ENCODE results near the gene SNAP29.

SNAP29 gene

GRCh38 chr22:20857838-20858614 lies 781 bp upstream of the SNAP29 start:
- peak overlapping the region; percentile 89 for H3K9ac ChIP-seq (ENCODE audit: low read depth, low read length, poor library complexity)
- no peak overlapping the region for H2AK5ac ChIP-seq (ENCODE audit: low read depth, low read length)
- H2AFZ ChIP-seq (ENCODE audit: low read length), result peak overlapping the region; percentile 97
- DNase-seq (ENCODE audit: low spot score), result peak; percentile 92
- H3K23ac ChIP-seq (ENCODE audit: low read depth, low read length, poor library complexity), result peak overlapping the region; percentile 100
- H2BK12ac ChIP-seq (ENCODE audit: low read length), result no peak overlapping the region
- H3K4me3 ChIP-seq (ENCODE audit: low read length in 2 of 2), result peak overlapping the region; percentile 53 to 80
- peaks cover 2 to 3% of the 10 kb centered on the region in 2 donors for H3K36me3 ChIP-seq (replicated peaks in 1 of 2; ENCODE audit: control insufficient read depth in 2 of 2, insufficient read depth in 2 of 2, low read length in 2 of 2)
- no peak overlapping the region for H3K14ac ChIP-seq (ENCODE audit: low read length)
- peak overlapping the region; percentile 81 for H3K4me2 ChIP-seq (ENCODE audit: insufficient read depth, low read length, poor library complexity, severe bottlenecking)
- H3K4ac ChIP-seq (ENCODE audit: low read length), result no peak overlapping the region
- no peaks in the 10 kb centered on the region for H3K79me1 ChIP-seq (ENCODE audit: low read depth, low read length)
- H3K4me1 ChIP-seq (ENCODE audit: control insufficient read depth in 2 of 2, insufficient read depth in 1 of 2, low read depth in 1 of 2, low read length in 2 of 2), result peaks cover 7 to 11% of the 10 kb centered on the region in 2 donors
- H3K27ac ChIP-seq (replicated peaks; ENCODE audit: low read length), result peak overlapping the region; percentile 85
- H2BK5ac ChIP-seq (ENCODE audit: low read length), result peak overlapping the region; percentile 70
- no CpG with 5 or more reads among the region's 38 CpGs for WGBS, 2 donors (ENCODE audit: extremely low coverage in 2 of 2, insufficient read length in 2 of 2, insufficient replicate concordance in 1 of 2)
- no peak overlapping the region for H2BK120ac ChIP-seq (ENCODE audit: low read depth, low read length)
- H4K91ac ChIP-seq (ENCODE audit: low read depth, low read length, poor library complexity), result no peak overlapping the region
- peak overlapping the region; percentile 93 for H3K18ac ChIP-seq (ENCODE audit: low read length)
- no peaks in the 10 kb centered on the region for H3K27me3 ChIP-seq (ENCODE audit: control insufficient read depth in 3 of 3, insufficient read depth in 3 of 3, low read depth in 1 of 3, low read length in 3 of 3)
- no peaks in the 10 kb centered on the region for H3K9me3 ChIP-seq (replicated peaks in 1 of 2; ENCODE audit: control insufficient read depth in 2 of 2, insufficient read depth in 1 of 2, low read depth in 1 of 2, low read length in 2 of 2)
- H2BK15ac ChIP-seq (ENCODE audit: low read length), result no peak overlapping the region
- no peak overlapping the region for H4K8ac ChIP-seq (ENCODE audit: low read depth, low read length)

GRCh38 chr22:20859615-20860014 lies 808 bp downstream of the SNAP29 start:
- H2BK12ac ChIP-seq (ENCODE audit: low read length), result no peak overlapping the region
- no peak for DNase-seq (ENCODE audit: low spot score)
- H3K4me2 ChIP-seq (ENCODE audit: insufficient read depth, low read length, poor library complexity, severe bottlenecking), result peak overlapping the region; percentile 72
- peaks cover 7 to 11% of the 10 kb centered on the region in 2 donors for H3K4me1 ChIP-seq (ENCODE audit: control insufficient read depth in 2 of 2, insufficient read depth in 1 of 2, low read depth in 1 of 2, low read length in 2 of 2)
- no peak overlapping the region for H2BK5ac ChIP-seq (ENCODE audit: low read length)
- no peak overlapping the region for H3K23ac ChIP-seq (ENCODE audit: low read depth, low read length, poor library complexity)
- H3K4ac ChIP-seq (ENCODE audit: low read length), result no peak overlapping the region
- peaks cover 2 to 14% of the 10 kb centered on the region in 2 donors for H3K36me3 ChIP-seq (replicated peaks in 1 of 2; ENCODE audit: control insufficient read depth in 2 of 2, insufficient read depth in 2 of 2, low read length in 2 of 2)
- no peak overlapping the region for H2BK120ac ChIP-seq (ENCODE audit: low read depth, low read length)
- no peak overlapping the region for H4K91ac ChIP-seq (ENCODE audit: low read depth, low read length, poor library complexity)
- H4K8ac ChIP-seq (ENCODE audit: low read depth, low read length), result no peak overlapping the region
- no peak overlapping the region for H3K18ac ChIP-seq (ENCODE audit: low read length)
- H3K4me3 ChIP-seq (ENCODE audit: low read length in 2 of 2), result peak overlapping the region in 1 of 2 donors; percentile 53
- no peak overlapping the region for H2AK5ac ChIP-seq (ENCODE audit: low read depth, low read length)
- no peak overlapping the region for H2AFZ ChIP-seq (ENCODE audit: low read length)
- H2BK15ac ChIP-seq (ENCODE audit: low read length), result no peak overlapping the region
- H3K27ac ChIP-seq (replicated peaks; ENCODE audit: low read length), result no peak overlapping the region
- H3K14ac ChIP-seq (ENCODE audit: low read length), result no peak overlapping the region
- no peaks in the 10 kb centered on the region for H3K9me3 ChIP-seq (replicated peaks in 1 of 2; ENCODE audit: control insufficient read depth in 2 of 2, insufficient read depth in 1 of 2, low read depth in 1 of 2, low read length in 2 of 2)
- H3K79me1 ChIP-seq (ENCODE audit: low read depth, low read length), result no peaks in the 10 kb centered on the region
- WGBS, 2 donors (ENCODE audit: extremely low coverage in 2 of 2, insufficient read length in 2 of 2, insufficient replicate concordance in 1 of 2), result no CpG with 5 or more reads among the region's 8 CpGs
- no peaks in the 10 kb centered on the region for H3K27me3 ChIP-seq (ENCODE audit: control insufficient read depth in 3 of 3, insufficient read depth in 3 of 3, low read depth in 1 of 3, low read length in 3 of 3)
- H3K9ac ChIP-seq (ENCODE audit: low read depth, low read length, poor library complexity), result no peak overlapping the region

DNA sequence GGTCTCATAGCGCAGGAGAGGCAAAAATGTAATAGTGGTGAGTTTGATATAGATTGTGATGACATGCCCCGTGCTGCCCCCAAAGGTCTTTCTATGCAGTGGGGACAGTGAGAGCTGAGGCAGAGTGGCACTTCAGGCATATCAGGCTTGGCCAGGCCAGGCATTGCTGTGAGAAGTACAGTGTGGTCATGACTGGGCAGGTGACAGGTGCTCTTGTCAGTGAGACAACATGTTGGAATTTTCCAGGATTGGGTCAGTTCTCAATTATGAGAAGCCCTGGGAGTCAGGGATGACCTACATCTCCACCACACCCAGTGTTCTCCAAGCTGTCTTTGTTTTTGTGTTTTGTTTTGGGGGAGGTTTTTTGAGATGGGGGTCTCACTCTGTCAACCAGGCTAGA lies 3.7 kb downstream of the SNAP29 start:
- H2BK5ac ChIP-seq (ENCODE audit: low read length), result no peak overlapping the region
- no peak overlapping the region for H3K4me2 ChIP-seq (ENCODE audit: insufficient read depth, low read length, poor library complexity, severe bottlenecking)
- H2BK12ac ChIP-seq (ENCODE audit: low read length), result no peak overlapping the region
- no peak overlapping the region for H3K27ac ChIP-seq (replicated peaks; ENCODE audit: low read length)
- H3K4me3 ChIP-seq (ENCODE audit: low read length in 2 of 2), result no peak overlapping the region
- H3K4me1 ChIP-seq (ENCODE audit: control insufficient read depth in 2 of 2, insufficient read depth in 1 of 2, low read depth in 1 of 2, low read length in 2 of 2), result peaks cover 6 to 14% of the 10 kb centered on the region in 2 donors
- peaks cover 2 to 17% of the 10 kb centered on the region in 2 donors for H3K36me3 ChIP-seq (replicated peaks in 1 of 2; ENCODE audit: control insufficient read depth in 2 of 2, insufficient read depth in 2 of 2, low read length in 2 of 2)
- no peak overlapping the region for H2BK15ac ChIP-seq (ENCODE audit: low read length)
- no peak overlapping the region for H3K4ac ChIP-seq (ENCODE audit: low read length)
- WGBS, 2 donors (ENCODE audit: extremely low coverage in 2 of 2, insufficient read length in 2 of 2, insufficient replicate concordance in 1 of 2), result no CpG with 5 or more reads among the region's 2 CpGs
- no peak overlapping the region for H4K91ac ChIP-seq (ENCODE audit: low read depth, low read length, poor library complexity)
- no peak overlapping the region for H2AK5ac ChIP-seq (ENCODE audit: low read depth, low read length)
- H3K79me1 ChIP-seq (ENCODE audit: low read depth, low read length), result no peaks in the 10 kb centered on the region
- no peak overlapping the region for H3K23ac ChIP-seq (ENCODE audit: low read depth, low read length, poor library complexity)
- no peak for DNase-seq (ENCODE audit: low spot score)
- H3K9me3 ChIP-seq (replicated peaks in 1 of 2; ENCODE audit: control insufficient read depth in 2 of 2, insufficient read depth in 1 of 2, low read depth in 1 of 2, low read length in 2 of 2), result no peaks in the 10 kb centered on the region
- H3K14ac ChIP-seq (ENCODE audit: low read length), result no peak overlapping the region
- no peak overlapping the region for H4K8ac ChIP-seq (ENCODE audit: low read depth, low read length)
- H2AFZ ChIP-seq (ENCODE audit: low read length), result no peak overlapping the region
- no peak overlapping the region for H2BK120ac ChIP-seq (ENCODE audit: low read depth, low read length)
- H3K27me3 ChIP-seq (ENCODE audit: control insufficient read depth in 3 of 3, insufficient read depth in 3 of 3, low read depth in 1 of 3, low read length in 3 of 3), result no peaks in the 10 kb centered on the region
- no peak overlapping the region for H3K9ac ChIP-seq (ENCODE audit: low read depth, low read length, poor library complexity)
- H3K18ac ChIP-seq (ENCODE audit: low read length), result no peak overlapping the region

GRCh38 chr22:20863366-20863765 lies 4.6 kb downstream of the SNAP29 start:
- Histone ChIP-seq H2BK120ac (ENCODE audit: low read depth, low read length) (no peak overlapping the region), H2BK12ac (ENCODE audit: low read length) (no peak overlapping the region), H3K4me3 (ENCODE audit: low read length in 2 of 2) (no peak overlapping the region), H3K36me3 (replicated peaks in 1 of 2; ENCODE audit: control insufficient read depth in 2 of 2, insufficient read depth in 2 of 2, low read length in 2 of 2) (peaks cover 2 to 17% of the 10 kb centered on the region in 2 donors), H3K4ac (ENCODE audit: low read length) (no peak overlapping the region), H3K23ac (ENCODE audit: low read depth, low read length, poor library complexity) (no peak overlapping the region), H4K91ac (ENCODE audit: low read depth, low read length, poor library complexity) (no peak overlapping the region), H3K27ac (replicated peaks; ENCODE audit: low read length) (no peak overlapping the region), H4K8ac (ENCODE audit: low read depth, low read length) (no peak overlapping the region), H3K4me1 (ENCODE audit: control insufficient read depth in 2 of 2, insufficient read depth in 1 of 2, low read depth in 1 of 2, low read length in 2 of 2) (peaks cover 3 to 16% of the 10 kb centered on the region in 2 donors), H3K14ac (ENCODE audit: low read length) (no peak overlapping the region), H3K18ac (ENCODE audit: low read length) (no peak overlapping the region), H3K27me3 (ENCODE audit: control insufficient read depth in 3 of 3, insufficient read depth in 3 of 3, low read depth in 1 of 3, low read length in 3 of 3) (no peaks in the 10 kb centered on the region), H3K4me2 (ENCODE audit: insufficient read depth, low read length, poor library complexity, severe bottlenecking) (no peak overlapping the region), H2AFZ (ENCODE audit: low read length) (no peak overlapping the region), H2BK5ac (ENCODE audit: low read length) (no peak overlapping the region), H3K9ac (ENCODE audit: low read depth, low read length, poor library complexity) (no peak overlapping the region), H2AK5ac (ENCODE audit: low read depth, low read length) (no peak overlapping the region), H3K9me3 (replicated peaks in 1 of 2; ENCODE audit: control insufficient read depth in 2 of 2, insufficient read depth in 1 of 2, low read depth in 1 of 2, low read length in 2 of 2) (no peaks in the 10 kb centered on the region), H3K79me1 (ENCODE audit: low read depth, low read length) (no peaks in the 10 kb centered on the region), H2BK15ac (ENCODE audit: low read length) (no peak overlapping the region)
- WGBS, 2 donors (ENCODE audit: extremely low coverage in 2 of 2, insufficient read length in 2 of 2, insufficient replicate concordance in 1 of 2), result no CpG with 5 or more reads among the region's 4 CpGs
- DNase-seq (ENCODE audit: low spot score), result no peak

Measured in neuronal stem cell (in vitro differentiated cells).